ENCODE measurements around the gene SOCS4.
A peak's percentile ranks its signal among the peaks of the same experiment; 100 is the strongest.
"Not testable (repeated sequence)": the region's sequence is repeated elsewhere in the genome, so short reads cannot be mapped to it uniquely, and the experiment has no call there.

Gene SOCS4

GRCh38 chr14:55026793-55027561 is at the start of gene SOCS4, which contains the start of gene WDHD1:
Gene SOCS4, plus strand, starts transcription at chr14:55027236. Its CDS starts 15,806 bp downstream, at chr14:55043042.
Gene WDHD1, minus strand, starts transcription at chr14:55027099. Its CDS starts 312 bp downstream, at chr14:55026787.
- peak; percentile 95 to 96 for DNase-seq

- DNase-seq, result no peak
Measured at GRCh38 chr14:54979039-54979438, 48.0 kb upstream of the SOCS4 start.

- no peak for DNase-seq
Measured at GRCh38 chr14:54981698-54982097, 45.3 kb upstream of the SOCS4 start.

GRCh38 chr14:54985156-54985555 is 41.9 kb upstream of the SOCS4 start:
- DNase-seq, result no peak

- no peak for DNase-seq
Measured at GRCh38 chr14:55000381-55000780, 26.7 kb upstream of the SOCS4 start.

GRCh38 chr14:55005071-55005470 is 22.0 kb upstream of the SOCS4 start:
- no peak for DNase-seq

- DNase-seq, result no peak
Measured at GRCh38 chr14:55015006-55015405, 12.0 kb upstream of the SOCS4 start.

GRCh38 chr14:55019968-55020554 is 7.0 kb upstream of the SOCS4 start:
- no peak for DNase-seq

- not testable (repeated sequence) for DNase-seq
Measured at GRCh38 chr14:55024365-55024764, 2.7 kb upstream of the SOCS4 start.

GRCh38 chr14:55025948-55026347 is 1.1 kb upstream of the SOCS4 start:
- DNase-seq, result no peak

- DNase-seq, result no peak
Measured at GRCh38 chr14:55026441-55026792, 619 bp upstream of the SOCS4 start.

- no peak for DNase-seq
Measured at GRCh38 chr14:55028066-55028465, 1.0 kb downstream of the SOCS4 start.

- no peak for DNase-seq
Measured at GRCh38 chr14:55028476-55028875, 1.4 kb downstream of the SOCS4 start.

GRCh38 chr14:55031190-55031589 is 4.2 kb downstream of the SOCS4 start:
- no peak for DNase-seq

GRCh38 chr14:55037995-55038394 is 11.0 kb downstream of the SOCS4 start:
- DNase-seq, result not testable (repeated sequence)

GRCh38 chr14:55038708-55039107 is 11.7 kb downstream of the SOCS4 start:
- no peak for DNase-seq

GRCh38 chr14:55043528-55043927 is 16.5 kb downstream of the SOCS4 start:
- DNase-seq, result no peak

- no peak for DNase-seq
Measured at GRCh38 chr14:55045087-55045486, 18.1 kb downstream of the SOCS4 start.

GRCh38 chr14:55047301-55048053 is 20.4 kb downstream of the SOCS4 start:
- DNase-seq, result no peak

GRCh38 chr14:55048900-55049436 is 21.9 kb downstream of the SOCS4 start:
- DNase-seq, result no peak

GRCh38 chr14:55051165-55051422 is 24.1 kb downstream of the SOCS4 start:
- no peak for DNase-seq

- peak; percentile 91 to 92 for DNase-seq
Measured at GRCh38 chr14:55051423-55052268, 24.6 kb downstream of the SOCS4 start, which contains the start of gene MAPK1IP1L. Gene MAPK1IP1L, plus strand, starts transcription at chr14:55051647. Its CDS starts 10,037 bp downstream, at chr14:55061684.
